GM19025 (cell line): ENCODE data around the gene ST7L.
"Not testable (repeated sequence)": the region's sequence is repeated elsewhere in the genome, so short reads cannot be mapped to it uniquely, and the experiment has no call there.

Source experiments
- ATAC-seq: cut with Tn5 transposase; IDR thresholded peaks from one replicate; pipeline ENCODE4 v1.9.1; 2021; ENCODE audit warnings: mild to moderate bottlenecking, low read depth, moderate library complexity; ENCODE audit not compliant: unreplicated experiment

ST7L gene

GRCh38 chr1:112618721-112619517, at the start of gene ST7L:
TSS of gene ST7L (minus strand) at chr1:112619141. CDS start at chr1:112619113, 28 bp downstream.
- no peak for ATAC-seq

- no peak for ATAC-seq
Measured at GRCh38 chr1:112666946-112667345, 48.0 kb upstream of the ST7L start.

GRCh38 chr1:112665857-112666256, 46.9 kb upstream of the ST7L start:
- no peak for ATAC-seq

GRCh38 chr1:112651205-112651604, 32.3 kb upstream of the ST7L start:
- ATAC-seq, result no peak

GRCh38 chr1:112646225-112646624, 27.3 kb upstream of the ST7L start:
- ATAC-seq, result no peak

GRCh38 chr1:112643080-112643479, 24.1 kb upstream of the ST7L start:
- ATAC-seq, result no peak

- not testable (repeated sequence) for ATAC-seq
Measured at GRCh38 chr1:112640437-112640836, 21.5 kb upstream of the ST7L start.

- ATAC-seq, result no peak
Measured at GRCh38 chr1:112638110-112638428, 19.1 kb upstream of the ST7L start.

- ATAC-seq, result no peak
Measured at GRCh38 chr1:112637254-112638109, 18.5 kb upstream of the ST7L start.

GRCh38 chr1:112636597-112637253, 17.8 kb upstream of the ST7L start:
- peak; percentile 42 for ATAC-seq

- ATAC-seq, result no peak
Measured at GRCh38 chr1:112636056-112636455, 17.1 kb upstream of the ST7L start.

- ATAC-seq, result no peak
Measured at GRCh38 chr1:112634367-112634766, 15.4 kb upstream of the ST7L start.

- ATAC-seq, result no peak
Measured at GRCh38 chr1:112633628-112634027, 14.7 kb upstream of the ST7L start.

GRCh38 chr1:112629256-112629655, 10.3 kb upstream of the ST7L start:
- no peak for ATAC-seq

GRCh38 chr1:112628516-112628915, 9.6 kb upstream of the ST7L start:
- no peak for ATAC-seq

- ATAC-seq, result no peak
Measured at GRCh38 chr1:112626887-112627286, 7.9 kb upstream of the ST7L start.

- no peak for ATAC-seq
Measured at GRCh38 chr1:112626193-112626592, 7.3 kb upstream of the ST7L start.

- no peak for ATAC-seq
Measured at GRCh38 chr1:112625696-112626095, 6.8 kb upstream of the ST7L start.

GRCh38 chr1:112624493-112624892, 5.6 kb upstream of the ST7L start:
- ATAC-seq, result not testable (repeated sequence)

- no peak for ATAC-seq
Measured at GRCh38 chr1:112620377-112620695, 1.4 kb upstream of the ST7L start.
